HT-29 (cell line): Measurements from ENCODE around the gene PIWIL4. TPM values are rescaled to one million over a fixed set of nuclear protein-coding genes. Genes with fewer than 3 reads are reported as not detected.

Experiments
- DNase-seq: peaks from one replicate; pipeline ENCODE4 v3.0.0-alpha.2; 2015; ENCODE audit warnings: low spot score
- total RNA-seq: library from RNA; depleted of rRNA; stranded (reverse); fragments of >200 nt; shearing (Covaris generic); gene quantifications from 2 replicates; pipeline ENCODE4 v1.2.3, GENCODE V29; 2014; rRNA removed

PIWIL4 gene
- total RNA-seq: 4.0 and 8.7 TPM in 2 replicates

DNA sequence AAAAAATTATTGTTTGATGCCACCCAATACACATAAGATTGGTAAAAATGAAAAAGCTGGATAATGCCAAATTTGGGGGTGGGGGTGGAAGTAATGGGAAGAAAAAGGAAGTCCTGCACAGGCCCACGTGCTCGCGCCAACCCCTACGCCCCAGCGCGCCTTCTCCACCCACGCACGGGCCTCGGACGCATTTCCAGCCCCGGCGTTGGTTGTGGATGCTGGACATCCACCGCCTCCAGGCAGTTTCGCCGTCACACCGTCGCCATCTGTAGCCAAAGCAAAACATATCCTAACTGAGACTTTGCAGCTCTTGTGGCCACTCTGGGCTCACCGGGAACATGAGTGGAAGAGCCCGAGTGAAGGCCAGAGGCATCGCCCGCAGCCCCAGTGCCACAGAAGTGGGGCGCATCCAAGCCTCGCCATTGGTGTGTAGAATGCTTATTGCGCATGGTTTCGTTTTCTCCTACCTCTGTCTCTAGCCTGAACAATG is at the start of gene PIWIL4:
Gene PIWIL4 (plus strand): TSS at position 188 of the 490 bp plus-strand sequence. CDS start 151 bp downstream, at position 339.
- no peak for DNase-seq

DNA sequence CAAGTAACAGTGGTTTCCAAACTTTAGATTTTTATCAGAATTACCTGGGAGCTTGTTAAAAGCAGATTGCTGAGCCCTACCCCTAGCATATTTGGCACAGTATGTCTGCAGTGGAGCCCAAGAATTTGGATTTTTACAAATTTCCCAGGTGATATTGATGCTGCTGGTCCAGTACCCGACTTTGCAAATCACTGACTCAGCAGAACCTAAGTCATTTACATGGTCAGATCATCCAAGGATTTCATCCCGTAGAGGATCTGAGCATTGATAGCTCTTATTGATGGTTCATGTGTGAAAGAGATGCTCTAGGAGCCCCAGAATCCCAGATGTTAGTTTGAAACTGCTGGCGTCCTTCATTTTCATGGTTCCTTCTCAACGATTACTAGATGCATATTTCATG is 48.9 kb upstream of the PIWIL4 start:
- DNase-seq: no peak

DNA sequence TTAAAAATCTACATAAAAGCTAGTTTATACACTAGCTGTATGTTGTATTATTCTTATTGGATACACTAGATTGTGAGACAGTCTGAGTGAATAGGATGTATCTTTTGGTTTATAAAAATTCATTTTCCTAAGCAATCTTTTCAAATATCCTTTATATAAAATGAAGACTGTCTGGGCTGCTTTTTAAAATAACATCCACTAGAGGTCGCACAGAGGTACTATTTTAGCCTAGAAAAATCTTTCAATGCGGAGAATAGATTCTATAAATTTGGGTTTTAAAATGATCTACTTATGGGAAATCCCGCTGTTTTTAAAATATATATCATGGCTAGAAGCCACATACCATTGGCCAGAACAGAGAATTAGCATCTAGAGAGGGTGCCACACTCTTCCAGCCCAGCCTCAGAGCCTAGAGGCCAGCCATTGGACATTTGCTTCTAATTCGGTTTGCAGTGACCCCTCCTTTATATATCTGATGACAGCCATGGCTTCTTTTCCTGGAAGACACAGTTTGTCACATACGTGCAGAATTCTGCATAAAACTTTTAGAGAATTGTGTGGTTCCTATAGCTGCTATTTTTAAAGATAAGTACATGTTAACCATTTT is 47.6 kb upstream of the PIWIL4 start:
- DNase-seq: peak; percentile 77

DNA sequence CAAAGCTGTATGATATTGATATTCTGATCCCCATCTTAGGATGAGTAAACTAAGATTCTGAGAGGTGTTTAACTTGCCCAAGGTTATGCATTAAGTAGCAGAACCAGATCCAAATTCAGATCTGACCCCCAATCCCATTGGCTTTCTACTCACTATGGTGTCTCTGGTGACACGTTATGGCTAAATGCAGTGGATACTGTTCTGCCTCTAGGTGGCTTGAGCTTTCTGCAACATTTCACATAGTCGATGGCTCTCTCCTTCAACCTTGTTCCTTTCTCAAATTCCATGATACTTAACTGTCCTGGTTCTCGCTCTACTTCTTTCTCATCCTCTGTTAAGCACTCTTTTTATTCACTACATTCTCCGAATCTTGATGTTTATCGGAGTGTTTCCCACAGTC is 45.5 kb upstream of the PIWIL4 start:
- peak; percentile 79 for DNase-seq

DNA sequence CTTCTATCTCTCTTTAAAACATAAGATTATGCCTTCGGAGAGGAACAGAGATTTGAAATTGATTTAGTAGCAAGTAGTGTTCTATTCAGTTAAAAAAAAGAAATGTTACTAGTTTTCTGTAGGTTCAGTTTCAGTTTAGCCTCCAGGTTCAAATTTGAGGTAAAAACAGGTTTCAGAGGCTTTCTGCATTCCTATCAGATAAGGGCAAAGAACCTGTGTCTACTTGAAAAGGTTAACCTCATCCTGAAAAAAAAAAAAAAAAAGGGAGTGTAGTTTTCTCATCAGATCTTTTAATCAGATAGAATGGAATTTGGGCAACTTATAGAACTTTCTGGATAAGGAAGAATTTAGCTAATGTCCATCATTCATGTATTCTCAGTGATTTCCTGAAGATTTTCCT is 42.8 kb upstream of the PIWIL4 start:
- DNase-seq: no peak

DNA sequence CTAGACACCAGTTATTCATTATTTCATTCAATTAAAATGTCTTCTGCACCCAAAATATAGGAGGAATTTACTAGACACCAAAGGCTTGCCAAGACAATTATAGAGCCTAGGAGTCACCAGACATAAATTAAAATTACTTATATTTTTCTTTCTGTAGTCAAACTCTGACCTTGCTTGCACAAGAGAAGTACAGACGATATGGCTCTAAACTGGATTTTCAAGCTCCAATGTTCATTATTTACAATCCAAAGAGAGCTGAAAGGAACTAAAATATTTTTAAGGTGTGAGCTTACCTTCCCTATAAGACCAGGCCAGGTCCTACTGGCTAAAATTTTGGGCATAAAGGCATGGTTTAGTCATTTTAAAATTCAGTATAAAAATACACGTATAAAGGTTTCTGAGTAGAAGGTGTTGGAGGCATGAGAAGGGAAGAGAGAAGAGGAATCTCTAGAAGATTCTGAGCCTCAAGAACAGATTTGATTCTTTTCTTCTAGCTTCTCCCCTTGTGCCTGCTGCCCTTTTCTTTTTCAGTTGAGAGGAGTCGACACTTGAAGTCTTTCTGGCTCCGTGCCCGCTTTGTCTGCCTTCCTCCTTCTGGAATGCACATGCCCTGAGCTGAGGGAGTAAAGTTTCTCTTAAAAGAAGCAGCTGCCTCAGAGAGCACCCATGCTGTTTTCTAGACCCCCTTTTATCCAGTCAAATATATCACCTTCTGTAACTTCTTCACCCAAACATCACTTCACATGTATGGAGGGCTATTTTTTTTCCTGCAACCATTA is 41.4 kb upstream of the PIWIL4 start:
- DNase-seq: peak; percentile 87

DNA sequence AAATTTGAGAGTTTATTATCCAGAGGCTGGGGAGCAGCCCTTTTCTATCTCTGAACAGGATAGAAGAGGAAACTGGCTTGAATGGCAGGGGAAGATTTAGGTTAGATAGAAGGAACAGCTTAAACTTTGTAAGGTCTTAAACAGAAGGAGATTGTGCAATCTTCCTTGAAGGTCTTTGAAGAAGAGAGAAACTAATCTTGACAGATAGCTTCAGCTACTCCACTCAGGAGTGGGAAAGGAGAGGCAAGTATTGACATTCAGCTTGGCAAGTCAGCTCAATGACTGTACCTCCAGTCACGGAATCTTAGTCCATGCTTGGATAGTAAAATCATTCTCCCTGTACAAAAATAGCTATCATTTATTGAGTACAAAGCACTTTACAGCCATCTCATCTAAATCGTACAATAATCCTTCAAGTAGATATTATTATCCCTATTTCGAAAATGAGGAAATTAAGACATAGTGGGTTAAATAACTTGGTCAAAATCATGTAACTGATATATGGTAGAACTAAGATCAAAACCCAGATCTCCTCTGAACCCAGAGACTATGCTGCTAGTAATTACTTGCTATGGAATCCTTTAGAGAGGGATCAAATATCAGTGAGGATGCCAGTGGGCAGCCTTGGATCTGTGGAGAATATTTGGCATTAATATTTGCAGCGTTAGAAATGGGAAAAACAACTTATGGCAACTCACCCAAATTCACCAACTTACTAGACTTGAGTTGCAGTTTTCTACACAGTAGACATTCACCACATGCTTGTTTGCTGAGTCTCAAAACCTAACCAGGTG is 40.3 kb upstream of the PIWIL4 start:
- no peak for DNase-seq

DNA sequence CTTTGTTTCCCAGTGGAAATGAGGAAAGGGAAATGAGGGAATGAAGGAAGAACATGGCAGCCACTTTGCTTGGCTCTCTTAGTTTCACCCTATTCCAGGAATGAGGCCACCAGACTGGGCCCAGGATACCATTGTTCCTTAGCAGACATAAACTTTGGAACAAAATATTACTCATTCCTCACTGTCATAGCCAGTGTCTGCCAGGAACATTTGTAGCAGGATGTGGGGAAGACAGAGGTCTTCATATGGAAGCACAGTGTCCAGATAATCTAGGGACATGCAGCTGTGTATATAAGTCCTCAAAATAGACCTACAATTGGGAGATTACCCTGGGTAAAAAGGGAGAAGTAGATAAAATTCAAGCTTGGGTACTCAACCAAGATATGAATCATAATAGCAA is 38.6 kb upstream of the PIWIL4 start:
- no peak for DNase-seq

DNA sequence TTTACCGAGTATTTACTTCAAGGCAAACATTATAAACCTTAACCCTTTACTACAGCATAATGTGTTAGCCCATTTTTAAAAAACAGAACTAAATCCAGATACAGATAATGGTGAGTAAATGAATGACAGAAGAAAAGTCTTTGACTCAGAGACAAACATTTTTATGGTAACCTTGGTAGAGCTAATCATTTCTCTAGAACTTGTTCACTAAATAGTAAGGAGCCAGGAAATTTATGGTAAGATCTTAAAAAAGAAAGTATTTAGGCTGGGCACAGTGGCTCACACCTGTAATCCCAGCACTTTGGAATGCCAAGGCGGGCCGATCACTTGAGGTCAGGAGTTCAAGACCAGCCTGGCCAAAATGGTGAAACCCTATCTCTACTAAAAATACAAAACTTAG is 35.0 kb upstream of the PIWIL4 start:
- DNase-seq: no peak

DNA sequence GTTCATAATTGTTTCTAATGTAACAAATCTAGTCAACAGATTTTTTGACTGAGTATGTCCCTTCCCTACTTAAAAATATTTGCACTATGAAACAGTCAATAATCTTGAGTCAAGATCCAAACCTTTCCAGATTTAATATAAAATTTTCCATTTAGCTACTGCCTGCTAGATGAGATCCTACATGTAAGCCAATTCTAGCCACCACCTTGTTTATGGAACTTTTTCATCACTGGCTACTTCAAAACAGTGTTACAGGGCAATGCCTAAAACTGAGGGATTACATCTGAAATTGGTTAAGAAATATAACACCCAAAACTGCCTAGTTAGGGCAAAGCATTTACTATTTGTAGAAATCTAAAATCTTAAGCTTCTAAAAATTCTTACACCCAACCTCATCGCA is 34.0 kb upstream of the PIWIL4 start:
- no peak for DNase-seq

DNA sequence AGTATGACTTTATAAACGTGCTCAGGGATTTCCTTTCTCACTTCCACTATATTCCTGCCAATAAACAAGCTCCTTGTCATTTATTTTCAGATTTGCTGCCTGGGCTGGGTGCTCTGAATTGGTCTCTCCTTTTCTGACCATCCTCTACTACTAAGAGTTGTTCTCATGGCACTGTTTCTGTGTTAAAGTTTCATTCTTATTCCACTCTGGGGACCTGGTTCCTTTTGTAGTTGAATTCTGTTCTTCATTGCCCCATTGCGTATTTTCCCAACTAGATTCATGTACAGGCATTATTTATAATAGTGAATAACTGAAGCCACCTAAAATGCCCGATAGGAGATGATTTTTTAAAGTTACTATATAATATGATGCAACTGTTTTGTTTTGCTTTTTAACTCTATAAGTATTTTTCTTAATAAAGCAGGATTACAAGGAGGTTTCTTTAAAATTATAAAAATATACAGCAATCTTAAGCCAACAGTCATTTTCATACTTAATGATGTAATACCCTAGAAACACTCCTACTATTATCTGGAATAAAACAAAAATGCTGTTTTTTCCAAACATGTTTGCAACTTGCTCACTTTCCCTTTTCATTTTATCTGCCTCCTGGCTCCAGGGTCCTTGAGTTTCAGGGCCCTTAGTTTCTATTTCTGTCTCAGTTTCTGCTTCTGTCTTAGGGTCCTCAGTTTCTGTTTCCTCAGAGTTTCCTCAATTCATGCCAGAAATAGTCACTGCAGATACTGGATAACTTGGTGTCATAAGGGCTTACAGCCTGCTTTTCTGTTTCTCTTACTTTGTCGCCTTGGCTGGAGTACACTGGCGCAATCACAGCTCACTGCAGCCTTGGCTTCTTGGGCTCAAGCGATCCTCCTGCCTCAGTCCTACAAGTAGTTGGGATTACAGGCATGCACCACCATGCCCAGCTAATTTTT is 33.2 kb upstream of the PIWIL4 start:
- DNase-seq: no peak

DNA sequence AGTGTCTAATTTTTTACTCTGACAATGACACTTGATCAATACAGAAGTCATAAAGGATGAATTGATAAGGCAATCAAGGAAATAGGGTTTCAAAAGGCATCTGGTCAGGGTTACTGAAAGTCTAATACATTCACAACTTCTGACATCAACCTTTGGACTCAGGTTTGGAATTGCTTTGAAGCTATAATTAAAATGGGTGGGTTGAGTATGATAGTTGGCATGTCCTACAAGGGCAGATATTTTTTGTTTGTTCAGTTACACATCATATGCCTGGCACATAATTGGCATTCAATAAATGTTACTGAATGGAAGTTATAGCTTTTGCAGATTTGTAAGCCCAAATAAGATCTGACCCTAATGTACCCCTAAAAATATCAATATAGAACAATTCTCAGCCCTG is 30.8 kb upstream of the PIWIL4 start:
- DNase-seq: peak; percentile 88

DNA sequence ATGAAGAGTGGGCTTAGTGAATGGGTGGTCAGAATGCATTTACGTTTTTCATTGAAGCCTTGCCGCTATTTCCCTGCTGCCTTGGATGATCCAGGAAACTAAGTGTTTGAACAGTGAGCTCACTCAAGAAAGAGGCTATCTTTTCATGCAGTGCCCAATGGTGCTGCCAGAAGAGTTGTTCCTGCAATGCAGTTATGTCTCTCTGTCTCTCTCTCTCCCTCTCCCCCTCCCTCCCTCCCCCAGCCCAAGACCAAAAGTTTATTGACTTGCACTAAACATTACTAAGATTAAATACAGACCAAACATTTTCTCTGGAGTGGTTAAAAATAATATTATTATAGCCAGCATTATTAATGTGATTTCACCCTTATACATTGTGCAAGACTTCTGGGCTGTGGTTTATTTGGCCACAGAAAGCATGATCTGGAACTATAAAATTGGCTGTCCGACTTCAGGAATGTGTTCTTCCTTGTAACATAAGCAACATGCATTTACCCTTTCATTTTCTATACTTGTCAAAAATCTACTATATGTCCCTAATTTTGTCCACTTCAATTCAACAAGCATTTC is 30.1 kb upstream of the PIWIL4 start:
- peak; percentile 59 for DNase-seq

DNA sequence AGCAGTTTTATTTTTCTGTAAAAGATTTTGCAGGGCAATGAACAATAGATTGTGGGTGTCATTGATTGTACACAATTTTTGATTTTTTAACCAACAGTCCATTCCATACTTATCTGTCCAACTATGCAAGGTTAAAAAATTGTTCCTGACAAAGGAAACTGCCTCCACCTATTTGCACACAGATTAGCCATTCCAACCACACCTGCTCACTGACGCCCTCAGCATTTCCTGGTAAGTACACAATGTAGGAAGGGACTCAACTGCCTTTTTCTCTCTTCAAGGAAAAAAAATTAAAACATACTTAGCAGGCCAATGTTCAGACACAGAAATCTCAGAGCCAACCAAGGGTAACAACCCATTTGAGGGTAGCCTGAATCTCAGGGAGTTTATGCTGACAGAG is 27.7 kb upstream of the PIWIL4 start:
- DNase-seq: peak; percentile 86

DNA sequence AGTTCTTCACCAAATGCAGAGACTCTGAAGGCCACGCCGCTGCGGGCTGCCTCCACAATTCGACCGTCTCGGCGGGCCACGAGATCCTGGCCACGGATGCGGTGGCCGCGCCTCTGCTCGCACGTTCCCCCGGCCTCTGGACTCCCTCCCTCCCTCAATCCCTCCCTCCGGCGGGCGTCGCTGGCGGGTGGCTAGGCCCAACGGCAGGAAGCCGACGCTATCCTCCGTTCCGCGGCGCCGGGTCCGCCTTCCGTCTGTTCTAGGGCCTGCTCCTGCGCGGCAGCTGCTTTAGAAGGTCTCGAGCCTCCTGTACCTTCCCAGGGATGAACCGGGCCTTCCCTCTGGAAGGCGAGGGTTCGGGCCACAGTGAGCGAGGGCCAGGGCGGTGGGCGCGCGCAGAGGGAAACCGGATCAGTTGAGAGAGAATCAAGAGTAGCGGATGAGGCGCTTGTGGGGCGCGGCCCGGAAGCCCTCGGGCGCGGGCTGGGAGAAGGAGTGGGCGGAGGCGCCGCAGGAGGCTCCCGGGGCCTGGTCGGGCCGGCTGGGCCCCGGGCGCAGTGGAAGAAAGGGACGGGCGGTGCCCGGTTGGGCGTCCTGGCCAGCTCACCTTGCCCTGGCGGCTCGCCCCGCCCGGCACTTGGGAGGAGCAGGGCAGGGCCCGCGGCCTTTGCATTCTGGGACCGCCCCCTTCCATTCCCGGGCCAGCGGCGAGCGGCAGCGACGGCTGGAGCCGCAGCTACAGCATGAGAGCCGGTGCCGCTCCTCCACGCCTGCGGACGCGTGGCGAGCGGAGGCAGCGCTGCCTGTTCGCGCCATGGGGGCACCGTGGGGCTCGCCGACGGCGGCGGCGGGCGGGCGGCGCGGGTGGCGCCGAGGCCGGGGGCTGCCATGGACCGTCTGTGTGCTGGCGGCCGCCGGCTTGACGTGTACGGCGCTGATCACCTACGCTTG is 23.2 kb upstream of the PIWIL4 start, which contains the start of gene FUT4:
Gene FUT4 (plus strand): TSS at position 227 of the 951 bp plus-strand sequence. CDS start 213 bp downstream, at position 440.
- peak; percentile 99 for DNase-seq

DNA sequence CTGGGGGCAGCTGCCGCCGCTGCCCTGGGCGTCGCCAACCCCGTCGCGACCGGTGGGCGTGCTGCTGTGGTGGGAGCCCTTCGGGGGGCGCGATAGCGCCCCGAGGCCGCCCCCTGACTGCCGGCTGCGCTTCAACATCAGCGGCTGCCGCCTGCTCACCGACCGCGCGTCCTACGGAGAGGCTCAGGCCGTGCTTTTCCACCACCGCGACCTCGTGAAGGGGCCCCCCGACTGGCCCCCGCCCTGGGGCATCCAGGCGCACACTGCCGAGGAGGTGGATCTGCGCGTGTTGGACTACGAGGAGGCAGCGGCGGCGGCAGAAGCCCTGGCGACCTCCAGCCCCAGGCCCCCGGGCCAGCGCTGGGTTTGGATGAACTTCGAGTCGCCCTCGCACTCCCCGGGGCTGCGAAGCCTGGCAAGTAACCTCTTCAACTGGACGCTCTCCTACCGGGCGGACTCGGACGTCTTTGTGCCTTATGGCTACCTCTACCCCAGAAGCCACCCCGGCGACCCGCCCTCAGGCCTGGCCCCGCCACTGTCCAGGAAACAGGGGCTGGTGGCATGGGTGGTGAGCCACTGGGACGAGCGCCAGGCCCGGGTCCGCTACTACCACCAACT is 22.4 kb upstream of the PIWIL4 start:
- peak; percentile 66 for DNase-seq

DNA sequence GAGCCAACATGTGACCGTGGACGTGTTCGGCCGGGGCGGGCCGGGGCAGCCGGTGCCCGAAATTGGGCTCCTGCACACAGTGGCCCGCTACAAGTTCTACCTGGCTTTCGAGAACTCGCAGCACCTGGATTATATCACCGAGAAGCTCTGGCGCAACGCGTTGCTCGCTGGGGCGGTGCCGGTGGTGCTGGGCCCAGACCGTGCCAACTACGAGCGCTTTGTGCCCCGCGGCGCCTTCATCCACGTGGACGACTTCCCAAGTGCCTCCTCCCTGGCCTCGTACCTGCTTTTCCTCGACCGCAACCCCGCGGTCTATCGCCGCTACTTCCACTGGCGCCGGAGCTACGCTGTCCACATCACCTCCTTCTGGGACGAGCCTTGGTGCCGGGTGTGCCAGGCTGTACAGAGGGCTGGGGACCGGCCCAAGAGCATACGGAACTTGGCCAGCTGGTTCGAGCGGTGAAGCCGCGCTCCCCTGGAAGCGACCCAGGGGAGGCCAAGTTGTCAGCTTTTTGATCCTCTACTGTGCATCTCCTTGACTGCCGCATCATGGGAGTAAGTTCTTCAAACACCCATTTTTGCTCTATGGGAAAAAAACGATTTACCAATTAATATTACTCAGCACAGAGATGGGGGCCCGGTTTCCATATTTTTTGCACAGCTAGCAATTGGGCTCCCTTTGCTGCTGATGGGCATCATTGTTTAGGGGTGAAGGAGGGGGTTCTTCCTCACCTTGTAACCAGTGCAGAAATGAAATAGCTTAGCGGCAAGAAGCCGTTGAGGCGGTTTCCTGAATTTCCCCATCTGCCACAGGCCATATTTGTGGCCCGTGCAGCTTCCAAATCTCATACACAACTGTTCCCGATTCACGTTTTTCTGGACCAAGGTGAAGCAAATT is 21.7 kb upstream of the PIWIL4 start:
- DNase-seq: peak; percentile 70

DNA sequence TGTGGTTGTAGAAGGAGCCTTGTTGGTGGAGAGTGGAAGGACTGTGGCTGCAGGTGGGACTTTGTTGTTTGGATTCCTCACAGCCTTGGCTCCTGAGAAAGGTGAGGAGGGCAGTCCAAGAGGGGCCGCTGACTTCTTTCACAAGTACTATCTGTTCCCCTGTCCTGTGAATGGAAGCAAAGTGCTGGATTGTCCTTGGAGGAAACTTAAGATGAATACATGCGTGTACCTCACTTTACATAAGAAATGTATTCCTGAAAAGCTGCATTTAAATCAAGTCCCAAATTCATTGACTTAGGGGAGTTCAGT is 21.1 kb upstream of the PIWIL4 start:
- peak; percentile 54 for DNase-seq
